ENCODE measurements around the gene ATG13. TPM values are rescaled to one million over a fixed set of nuclear protein-coding genes. Genes with fewer than 3 reads are reported as not detected.

Gene ATG13
- total RNA-seq, 4 donors from 2014 or later: 113 to 203 (median 139) TPM

DNA sequence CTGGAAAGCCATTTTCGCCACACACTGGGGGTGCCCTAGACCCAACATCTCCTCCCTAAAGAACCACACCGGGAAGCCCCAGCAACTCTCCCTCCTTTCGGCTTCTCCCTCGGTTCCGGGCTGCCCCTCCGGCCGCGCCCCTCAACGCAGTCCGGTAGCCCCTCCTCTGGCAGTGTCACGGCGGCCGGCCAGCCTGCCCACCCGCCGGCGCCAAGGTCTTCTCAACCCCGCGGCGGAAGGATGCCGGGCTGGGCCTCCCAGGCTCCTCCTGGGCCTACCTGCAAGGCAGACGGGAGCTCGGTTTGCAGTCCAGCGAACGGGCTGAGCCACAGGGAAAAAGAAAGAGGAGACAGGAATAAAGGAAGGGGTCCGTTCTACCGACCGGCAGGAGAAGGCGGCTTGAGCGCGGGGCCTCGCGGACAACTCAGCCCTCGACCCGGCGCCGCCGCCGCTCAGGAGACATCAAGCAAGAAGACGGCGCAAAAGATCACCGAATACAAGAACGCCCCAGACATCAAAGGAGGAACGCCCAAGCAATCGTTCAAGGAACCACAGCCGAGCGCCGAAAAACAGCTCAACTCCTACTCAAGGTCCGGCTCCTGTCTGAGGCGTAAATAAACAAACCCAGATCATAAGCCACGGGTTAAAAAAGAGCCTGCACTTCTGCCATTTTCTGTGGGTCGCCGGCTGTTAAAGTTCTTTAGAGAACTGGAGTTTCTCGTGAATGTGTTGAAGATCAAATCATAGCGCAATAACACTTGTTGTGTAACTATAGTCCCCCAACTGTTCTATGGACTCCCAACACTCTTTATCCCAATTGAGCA lies 23.6 kb upstream of the ATG13 start, which contains the start of gene AMBRA1:
TSS of gene AMBRA1 (minus strand) at position 474 of the 824 bp plus-strand sequence. CDS start 45,643 bp downstream, outside the sequence.
- H3K4me3 ChIP-seq: peak within 1 kb of the TSS; percentile 80 to 97 (median 91)
- H3K4me1 ChIP-seq: peaks cover 0 to 54% (median 28%) of the 10 kb centered on the region in 4 donors
- no peaks in the 10 kb centered on the region for H3K27me3 ChIP-seq
- H3K27ac ChIP-seq: peak within 1 kb of the TSS; percentile 69 to 88 (median 86)
- H3K36me3 ChIP-seq: no peaks in the 10 kb centered on the region
- TF ChIP-seq EP300 (IDR thresholded peaks at IDR 0.05): peak; percentile 59 to 91
- peak; percentile 34 to 61 for TF ChIP-seq POLR2A (IDR thresholded peaks at IDR 0.05)
- TF ChIP-seq, protein P1, sequence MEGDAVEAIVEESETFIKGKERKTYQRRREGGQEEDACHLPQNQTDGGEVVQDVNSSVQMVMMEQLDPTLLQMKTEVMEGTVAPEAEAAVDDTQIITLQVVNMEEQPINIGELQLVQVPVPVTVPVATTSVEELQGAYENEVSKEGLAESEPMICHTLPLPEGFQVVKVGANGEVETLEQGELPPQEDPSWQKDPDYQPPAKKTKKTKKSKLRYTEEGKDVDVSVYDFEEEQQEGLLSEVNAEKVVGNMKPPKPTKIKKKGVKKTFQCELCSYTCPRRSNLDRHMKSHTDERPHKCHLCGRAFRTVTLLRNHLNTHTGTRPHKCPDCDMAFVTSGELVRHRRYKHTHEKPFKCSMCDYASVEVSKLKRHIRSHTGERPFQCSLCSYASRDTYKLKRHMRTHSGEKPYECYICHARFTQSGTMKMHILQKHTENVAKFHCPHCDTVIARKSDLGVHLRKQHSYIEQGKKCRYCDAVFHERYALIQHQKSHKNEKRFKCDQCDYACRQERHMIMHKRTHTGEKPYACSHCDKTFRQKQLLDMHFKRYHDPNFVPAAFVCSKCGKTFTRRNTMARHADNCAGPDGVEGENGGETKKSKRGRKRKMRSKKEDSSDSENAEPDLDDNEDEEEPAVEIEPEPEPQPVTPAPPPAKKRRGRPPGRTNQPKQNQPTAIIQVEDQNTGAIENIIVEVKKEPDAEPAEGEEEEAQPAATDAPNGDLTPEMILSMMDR (IDR thresholded peaks at IDR 0.05): peak in 1 of 5 experiments; percentile 17
- WGBS, 2 donors: 1% methylated on average over 53 to 54 of the region's 54 CpGs
- H3K9me3 ChIP-seq: no peaks in the 10 kb centered on the region
- peak; percentile 74 to 92 for DNase-seq (ENCODE audit: low spot score in 2 of 2)

- H3K27ac ChIP-seq: peak overlapping the region; percentile 69 to 88 (median 86)
- peak overlapping the region; percentile 80 to 97 (median 91) for H3K4me3 ChIP-seq
- no peak for DNase-seq (ENCODE audit: low spot score in 2 of 2)
- TF ChIP-seq, protein P1 (IDR thresholded peaks at IDR 0.05): no peak
- TF ChIP-seq POLR2A (IDR thresholded peaks at IDR 0.05) (no peak), EP300 (IDR thresholded peaks at IDR 0.05) (no peak)
- H3K36me3 ChIP-seq: no peaks in the 10 kb centered on the region
- no peaks in the 10 kb centered on the region for H3K9me3 ChIP-seq
- peaks cover 0 to 49% (median 25%) of the 10 kb centered on the region in 4 donors for H3K4me1 ChIP-seq
- no peaks in the 10 kb centered on the region for H3K27me3 ChIP-seq
- 24 to 26% methylated on average over 3 of the region's 3 CpGs for WGBS, 2 donors
These were observed 23.0 kb upstream of the ATG13 start for GRCh38 chr11:46594374-46594700.

DNA sequence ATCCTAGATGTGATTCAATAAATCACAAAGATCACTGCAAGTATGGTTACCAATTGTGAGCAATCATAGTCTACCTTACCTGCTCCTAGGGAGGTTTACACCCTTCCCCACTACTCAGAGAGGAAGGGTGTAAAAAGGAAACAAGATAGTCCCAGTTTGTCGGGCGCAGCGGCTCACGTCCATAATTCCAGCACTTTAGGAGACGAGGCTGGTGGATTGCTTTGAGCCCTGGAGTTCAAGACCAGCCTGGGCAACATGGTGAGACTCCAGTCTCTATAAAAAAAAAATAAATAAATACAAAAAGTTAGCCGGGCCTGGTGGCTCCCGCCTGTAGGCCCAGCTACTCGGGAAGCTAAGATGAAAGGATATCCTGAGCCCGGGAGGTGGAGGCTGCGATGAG lies 22.6 kb upstream of the ATG13 start:
- no peaks in the 10 kb centered on the region for H3K27me3 ChIP-seq
- H3K36me3 ChIP-seq: no peaks in the 10 kb centered on the region
- peak overlapping the region in 2 of 4 donors; percentile 84 to 88 for H3K27ac ChIP-seq
- H3K4me3 ChIP-seq: no peak overlapping the region
- H3K9me3 ChIP-seq: no peaks in the 10 kb centered on the region
- WGBS, 2 donors: 88 to 93% methylated on average over 10 of the region's 10 CpGs
- H3K4me1 ChIP-seq: peaks cover 0 to 49% (median 25%) of the 10 kb centered on the region in 4 donors
- TF ChIP-seq, protein P1 (IDR thresholded peaks at IDR 0.05): no peak
- TF ChIP-seq POLR2A (IDR thresholded peaks at IDR 0.05) (no peak), EP300 (IDR thresholded peaks at IDR 0.05) (no peak)
- no peak for DNase-seq (ENCODE audit: low spot score in 2 of 2)

DNA sequence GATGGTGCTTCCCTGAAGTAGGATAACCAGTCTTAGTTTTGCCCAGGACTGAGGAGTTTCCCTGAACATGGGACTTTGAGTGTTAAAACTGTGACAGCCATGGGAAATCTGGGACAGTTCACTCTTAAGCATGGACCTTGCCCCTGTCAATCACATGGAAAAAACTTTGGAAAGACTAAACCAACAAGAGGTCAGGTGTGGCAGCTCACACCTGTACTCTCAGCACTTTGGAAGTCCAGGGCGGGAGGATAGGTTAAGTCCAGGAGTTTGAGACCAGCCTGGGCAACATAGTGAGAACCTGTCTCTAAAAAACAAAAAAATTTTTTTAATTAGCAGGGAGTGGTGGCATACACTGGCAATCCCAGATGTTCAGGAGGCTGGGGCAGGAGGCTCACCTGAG lies 20.2 kb upstream of the ATG13 start:
- Histone ChIP-seq H3K27ac (no peak overlapping the region), H3K27me3 (no peaks in the 10 kb centered on the region), H3K9me3 (no peaks in the 10 kb centered on the region), H3K4me1 (peaks cover 0 to 42% (median 19%) of the 10 kb centered on the region in 4 donors), H3K4me3 (no peak overlapping the region), H3K36me3 (no peaks in the 10 kb centered on the region)
- no peak for DNase-seq (ENCODE audit: low spot score in 2 of 2)
- TF ChIP-seq EP300 (IDR thresholded peaks at IDR 0.05) (no peak), POLR2A (IDR thresholded peaks at IDR 0.05) (no peak)
- TF ChIP-seq, protein P1 (IDR thresholded peaks at IDR 0.05): no peak
- WGBS, 2 donors: 96 to 100% methylated on average over 1 of the region's 1 CpG

DNA sequence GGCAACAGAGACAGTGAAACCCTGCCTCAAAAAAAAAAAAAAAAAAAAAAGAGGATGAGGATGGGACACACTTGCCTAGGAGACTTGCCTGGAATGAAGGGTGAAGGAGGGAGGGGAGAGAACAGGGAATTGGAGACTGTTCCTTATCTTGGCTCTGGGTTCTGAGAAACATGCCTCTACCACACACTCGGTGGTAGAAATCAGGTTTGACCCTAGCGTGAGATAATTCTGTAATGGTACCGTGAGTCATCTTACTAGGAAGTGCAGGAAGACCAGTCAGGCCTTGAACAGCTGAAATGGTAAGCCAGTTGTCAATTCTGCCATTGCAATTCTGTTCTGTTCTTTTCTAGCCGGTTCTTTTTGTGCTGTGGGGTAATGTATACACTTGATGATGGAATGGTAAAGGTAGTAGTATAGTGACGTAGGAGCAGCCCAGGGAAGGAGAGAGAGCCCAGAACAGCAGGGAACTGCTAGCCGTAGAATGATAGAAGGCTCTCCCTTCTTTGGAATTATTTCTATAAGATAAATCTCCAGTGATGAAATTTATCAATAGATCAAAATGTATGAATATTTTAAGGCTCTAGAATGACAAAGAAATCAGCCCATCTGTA lies 19.6 kb upstream of the ATG13 start:
- peaks cover 0 to 4% (median 0%) of the 10 kb centered on the region in 3 donors for H3K36me3 ChIP-seq
- no peaks in the 10 kb centered on the region for H3K27me3 ChIP-seq
- peaks cover 0 to 36% (median 14%) of the 10 kb centered on the region in 4 donors for H3K4me1 ChIP-seq
- no peak for DNase-seq (ENCODE audit: low spot score in 2 of 2)
- H3K27ac ChIP-seq: no peak overlapping the region
- no peak overlapping the region for H3K4me3 ChIP-seq
- 83 to 85% methylated on average over 6 of the region's 6 CpGs for WGBS, 2 donors
- no peaks in the 10 kb centered on the region for H3K9me3 ChIP-seq
- TF ChIP-seq, protein P1 (IDR thresholded peaks at IDR 0.05): no peak
